ENCODE results near the gene HOGA1.

The HOGA1 gene

DNA sequence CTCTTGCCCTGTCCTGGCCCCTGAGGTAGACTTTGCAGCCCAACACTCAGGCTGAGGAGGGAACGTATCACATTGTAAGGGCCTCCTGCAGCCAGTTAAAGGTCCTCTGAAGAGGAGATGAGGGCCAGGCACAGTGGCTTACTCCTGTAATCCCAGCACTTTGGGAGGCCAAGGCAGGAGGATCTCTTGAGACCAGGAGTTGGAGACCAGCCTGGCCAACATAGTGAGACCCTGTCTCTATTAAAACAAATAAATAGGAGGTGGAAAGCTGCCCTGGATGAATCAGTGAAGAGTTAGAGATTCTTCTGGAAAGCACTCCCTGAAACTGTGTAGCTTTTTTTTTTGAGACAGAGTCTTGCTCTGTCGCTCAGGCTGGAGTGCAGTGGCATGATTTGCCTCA is 3.0 kb downstream of the HOGA1 start:
- no peak overlapping the region for H3K27ac ChIP-seq
- no peak for TF ChIP-seq ZFX (IDR thresholded peaks at IDR 0.05; ENCODE audit: borderline replicate concordance)
- TF ChIP-seq, protein P1, sequence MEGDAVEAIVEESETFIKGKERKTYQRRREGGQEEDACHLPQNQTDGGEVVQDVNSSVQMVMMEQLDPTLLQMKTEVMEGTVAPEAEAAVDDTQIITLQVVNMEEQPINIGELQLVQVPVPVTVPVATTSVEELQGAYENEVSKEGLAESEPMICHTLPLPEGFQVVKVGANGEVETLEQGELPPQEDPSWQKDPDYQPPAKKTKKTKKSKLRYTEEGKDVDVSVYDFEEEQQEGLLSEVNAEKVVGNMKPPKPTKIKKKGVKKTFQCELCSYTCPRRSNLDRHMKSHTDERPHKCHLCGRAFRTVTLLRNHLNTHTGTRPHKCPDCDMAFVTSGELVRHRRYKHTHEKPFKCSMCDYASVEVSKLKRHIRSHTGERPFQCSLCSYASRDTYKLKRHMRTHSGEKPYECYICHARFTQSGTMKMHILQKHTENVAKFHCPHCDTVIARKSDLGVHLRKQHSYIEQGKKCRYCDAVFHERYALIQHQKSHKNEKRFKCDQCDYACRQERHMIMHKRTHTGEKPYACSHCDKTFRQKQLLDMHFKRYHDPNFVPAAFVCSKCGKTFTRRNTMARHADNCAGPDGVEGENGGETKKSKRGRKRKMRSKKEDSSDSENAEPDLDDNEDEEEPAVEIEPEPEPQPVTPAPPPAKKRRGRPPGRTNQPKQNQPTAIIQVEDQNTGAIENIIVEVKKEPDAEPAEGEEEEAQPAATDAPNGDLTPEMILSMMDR (IDR thresholded peaks at IDR 0.05) = no peak

DNA sequence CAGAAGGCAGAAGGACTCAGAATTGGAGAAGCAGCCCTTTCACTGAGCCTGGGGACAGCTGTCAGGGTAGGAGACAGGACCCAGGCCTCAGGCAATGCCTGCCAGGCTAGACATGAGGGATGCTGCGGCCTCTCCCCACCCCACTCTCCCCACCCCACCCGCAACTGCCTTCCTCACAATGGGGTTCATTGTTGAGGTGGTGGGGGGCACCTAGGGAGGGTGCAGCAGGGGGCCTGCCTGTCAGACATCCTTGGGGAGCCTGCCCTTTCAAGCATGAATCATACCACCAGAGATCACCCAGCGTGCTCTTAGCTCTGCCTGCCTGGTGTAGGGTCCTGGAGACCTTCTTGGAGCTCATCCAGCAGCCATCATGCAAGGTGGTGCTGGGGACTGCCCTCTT is 5.3 kb downstream of the HOGA1 start, which contains the start of gene C10orf62:
TSS of gene C10orf62 (plus strand) at position 243 of the 400 bp plus-strand sequence. CDS start 177 bp downstream, outside the sequence.
- no peak for TF ChIP-seq ZFX (IDR thresholded peaks at IDR 0.05; ENCODE audit: borderline replicate concordance)
- H3K27ac ChIP-seq = no peak within 1 kb of the TSS

DNA sequence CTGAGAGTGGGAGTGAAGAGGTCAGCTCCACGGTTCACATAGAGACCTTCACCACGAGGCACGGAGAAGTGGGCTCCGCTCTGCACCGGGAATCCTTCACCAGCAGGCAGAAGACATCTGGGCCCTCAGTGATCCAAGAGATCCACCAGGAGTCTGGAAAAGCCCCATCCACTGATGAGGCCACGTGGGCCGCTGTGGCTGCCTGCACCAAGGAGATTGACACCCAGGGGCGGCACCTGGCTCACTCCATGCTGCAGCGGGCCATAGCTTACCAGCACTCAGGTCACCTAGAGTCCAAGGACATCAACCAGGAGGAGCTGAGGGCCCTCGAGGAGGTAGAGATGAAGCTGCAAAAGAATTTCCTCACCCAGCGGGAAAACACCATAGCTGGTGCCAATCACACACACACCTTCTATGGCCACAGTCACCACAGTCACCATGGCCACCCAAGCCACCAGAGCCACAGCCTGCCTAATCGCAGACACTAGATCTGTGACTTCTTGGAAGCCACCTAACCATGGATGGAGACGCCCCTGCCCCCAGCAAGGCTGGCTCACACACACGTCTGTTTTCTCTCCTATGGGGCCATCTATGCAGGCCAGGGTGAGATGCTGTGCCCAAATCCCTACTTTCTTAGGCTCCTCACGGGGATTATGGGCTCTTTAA is 6.0 kb downstream of the HOGA1 start:
- TF ChIP-seq ZFX (IDR thresholded peaks at IDR 0.05; ENCODE audit: borderline replicate concordance) = no peak
- TF ChIP-seq, protein P1 (IDR thresholded peaks at IDR 0.05) = no peak
- H3K27ac ChIP-seq = no peak overlapping the region

DNA sequence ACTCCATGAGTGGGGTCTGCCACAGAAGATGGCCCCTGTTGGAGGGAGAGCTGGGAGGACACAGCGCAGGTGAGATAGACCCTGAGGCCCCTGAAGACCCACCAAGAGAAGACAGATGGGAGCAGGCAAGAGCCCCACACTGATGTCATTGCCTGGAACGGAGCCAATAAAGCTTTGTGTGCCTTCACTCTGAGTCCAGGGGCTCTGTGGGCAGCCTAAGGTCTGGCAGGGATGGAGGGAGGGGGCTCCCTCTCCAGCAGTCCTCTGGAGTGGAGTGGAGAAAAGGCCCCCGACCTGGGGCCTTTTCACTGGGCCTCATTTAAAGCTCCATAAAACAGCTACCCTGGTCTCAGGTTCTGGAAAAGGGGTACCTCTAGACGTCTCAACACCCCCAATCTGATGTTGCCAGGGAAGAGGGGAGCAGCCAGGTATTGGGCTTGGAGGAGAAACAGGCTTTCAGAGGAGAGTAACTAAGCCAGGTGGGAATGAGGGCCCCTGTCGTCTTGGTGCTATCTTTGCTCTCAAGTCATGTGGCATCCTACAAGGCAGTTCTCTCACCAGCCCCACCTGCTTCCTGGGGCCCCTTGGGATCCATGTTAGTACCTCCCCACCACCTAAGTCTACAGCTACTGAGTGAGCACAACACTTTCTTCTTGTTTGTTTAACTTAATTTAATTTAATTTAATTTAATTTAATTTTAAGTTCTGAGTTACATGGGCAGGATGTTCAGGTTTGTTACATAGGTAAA is 6.7 kb downstream of the HOGA1 start:
- no peak overlapping the region for H3K27ac ChIP-seq
- TF ChIP-seq, protein P1 (IDR thresholded peaks at IDR 0.05) = no peak
- no peak for TF ChIP-seq ZFX (IDR thresholded peaks at IDR 0.05; ENCODE audit: borderline replicate concordance)

DNA sequence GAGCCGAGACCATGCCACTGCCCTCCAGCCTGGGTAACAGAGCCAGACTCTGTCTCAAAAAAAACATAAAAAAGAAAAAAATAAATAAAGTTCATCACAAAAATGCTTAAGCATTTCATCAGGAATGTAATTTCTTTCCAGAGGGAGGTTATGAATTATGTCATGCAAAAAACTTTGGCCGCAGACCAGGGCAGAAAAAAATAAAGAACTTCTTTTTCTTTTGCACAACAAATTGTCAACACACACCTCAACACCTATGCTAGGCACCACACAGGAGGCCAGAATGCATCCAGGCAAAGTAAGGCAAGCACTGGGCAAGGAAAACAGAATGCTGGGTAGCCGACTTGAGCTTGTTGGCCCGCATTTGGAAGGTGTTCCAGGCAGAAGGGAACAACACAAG is 9.2 kb downstream of the HOGA1 start:
- H3K27ac ChIP-seq = no peak overlapping the region
- TF ChIP-seq, protein P1 (IDR thresholded peaks at IDR 0.05) = no peak
- no peak for TF ChIP-seq ZFX (IDR thresholded peaks at IDR 0.05; ENCODE audit: borderline replicate concordance)

DNA sequence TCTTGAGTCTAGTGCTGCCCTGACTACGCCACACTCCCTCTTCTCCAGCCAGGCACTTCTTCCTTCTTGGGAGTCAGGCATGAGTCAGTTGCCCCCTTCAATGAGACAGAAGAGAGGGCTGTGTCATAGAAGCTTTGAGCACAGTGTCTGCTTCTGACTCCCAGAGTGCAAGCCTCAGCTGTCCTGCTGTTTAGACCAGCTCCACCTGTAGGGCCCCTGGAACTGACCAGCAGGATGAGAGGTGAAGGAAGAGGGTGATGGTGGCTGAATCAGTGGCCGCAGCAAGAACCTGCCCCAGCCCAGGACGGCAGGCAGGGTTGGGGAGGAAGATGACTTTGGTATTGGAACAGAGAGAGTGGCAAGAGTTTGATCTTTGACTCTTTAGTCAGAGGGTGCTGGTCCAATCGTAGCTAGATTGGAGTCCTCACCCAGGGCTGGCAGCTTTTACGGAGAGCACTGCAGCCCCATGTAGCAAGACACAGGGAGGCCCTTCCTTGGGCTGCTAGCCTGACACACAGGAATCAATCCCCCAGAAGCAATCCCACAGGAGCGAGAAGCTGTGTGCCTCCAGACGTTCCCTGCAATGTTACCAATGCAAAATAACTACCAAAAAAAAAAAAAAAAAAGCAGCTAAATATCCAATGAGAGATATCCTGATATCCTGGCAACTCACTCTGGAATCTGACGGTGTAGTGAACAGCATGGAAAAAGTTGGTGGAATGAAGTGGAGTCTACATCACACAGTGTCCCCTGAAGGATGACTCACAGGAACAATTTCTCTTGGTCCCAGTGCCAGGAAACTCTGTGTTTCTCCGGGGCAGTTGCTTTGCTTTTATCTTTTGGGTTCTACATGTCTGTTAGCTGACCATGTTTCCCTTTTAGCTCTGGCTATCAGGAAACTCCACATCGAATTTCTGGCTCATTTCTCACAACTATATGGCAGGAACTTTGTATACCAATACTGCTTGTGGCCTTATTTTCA is 12.2 kb downstream of the HOGA1 start:
- H3K27ac ChIP-seq = no peak overlapping the region

DNA sequence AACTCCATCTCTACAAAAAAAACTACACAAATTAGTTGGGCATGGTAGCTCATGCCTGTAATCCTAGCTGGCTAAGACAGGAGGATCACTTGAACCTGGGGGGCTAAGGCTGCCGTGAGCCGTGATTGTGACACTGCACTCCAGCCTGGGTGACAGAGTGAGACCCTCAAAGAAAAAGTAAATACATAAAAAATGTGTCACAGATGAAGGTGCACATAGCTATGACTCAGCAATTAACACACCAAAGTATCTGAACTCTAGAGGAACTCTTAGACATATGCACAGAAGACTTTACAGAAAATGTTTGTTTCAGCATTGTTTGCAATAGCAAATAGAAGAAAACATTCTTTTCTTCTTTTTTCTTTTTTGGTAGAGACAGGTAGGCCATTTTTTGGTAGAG is 13.6 kb downstream of the HOGA1 start:
- no peak overlapping the region for H3K27ac ChIP-seq
- TF ChIP-seq, protein P1 (IDR thresholded peaks at IDR 0.05) = no peak
- no peak for TF ChIP-seq ZFX (IDR thresholded peaks at IDR 0.05; ENCODE audit: borderline replicate concordance)

More for the DNA sequence above, 12.2 kb downstream of the HOGA1 start:
- no peak for TF ChIP-seq ZFX (IDR thresholded peaks at IDR 0.05; ENCODE audit: borderline replicate concordance)
- TF ChIP-seq, protein P1 (IDR thresholded peaks at IDR 0.05) = no peak
